OCI-LY7 (cell line): ENCODE data around the gene RAP2B. TPM values are rescaled to one million over a fixed set of nuclear protein-coding genes. Genes with fewer than 3 reads are reported as not detected.

ENCODE experiments used
- BruUV-seq: library from RNA; stranded (reverse); fragments of 400-500 nt; replicated peaks from 2 replicates; lab custom pipeline; 2021; lab: Mats Ljungman, UMichigan
- CTCF ChIA-PET: fragments of 300-600 bp; sonication (Branson Sonifier 250); formaldehyde crosslinking; loops from one replicate; lab custom pipeline; 2022; ENCODE audit warnings: antibody characterized with exemption; ENCODE audit not compliant: unreplicated experiment; lab: Charles Lee
- POLR2A ChIA-PET: fragments of 300-600 bp; sonication (Branson Sonifier 250); formaldehyde crosslinking; loops from one replicate; lab custom pipeline; 2022; ENCODE audit warnings: antibody characterized with exemption; lab: Charles Lee
- DNase-seq: peaks from one replicate; pipeline ENCODE4 v3.0.0-alpha.2; 2015; ENCODE audit warnings: low spot score
- H2AFZ ChIP-seq: fragments of 200-600 bp; sonication (generic), shearing (Covaris generic); 2 replicates; pipeline ENCODE4 v1.6.1; 2014; ENCODE audit warnings: mild to moderate bottlenecking, antibody characterized with exemption, low read length, moderate library complexity
- H3K27ac ChIP-seq: fragments of 200-600 bp; sonication (generic); 2 replicates; pipeline ENCODE4 v1.5.1; 2014; ENCODE audit warnings: mixed run types, low read depth, mild to moderate bottlenecking, moderate library complexity, low read length, inconsistent platforms; ENCODE audit not compliant: poor library complexity, severe bottlenecking
- H3K36me3 ChIP-seq: fragments of 200-600 bp; sonication (generic); 2 replicates; pipeline ENCODE4 v1.6.1; 2014; ENCODE audit warnings: mild to moderate bottlenecking, antibody characterized with exemption, low read length, moderate library complexity, mixed read lengths; ENCODE audit not compliant: insufficient read depth
- H3K4me1 ChIP-seq: fragments of 200-600 bp; sonication (generic); 2 replicates; pipeline ENCODE4 v1.5.1; 2014; ENCODE audit warnings: mild to moderate bottlenecking, low read length; ENCODE audit not compliant: insufficient read depth, poor library complexity, severe bottlenecking
- H3K4me2 ChIP-seq: fragments of 200-600 bp; sonication (generic); 2 replicates; pipeline ENCODE4 v1.6.1; 2014; ENCODE audit warnings: mild to moderate bottlenecking, low read length
- H3K4me3 ChIP-seq: fragments of 200-600 bp; sonication (generic); 2 replicates; pipeline ENCODE4 v1.5.1; 2014; ENCODE audit warnings: mild to moderate bottlenecking, low read depth, low read length; ENCODE audit not compliant: poor library complexity, severe bottlenecking
- H3K79me2 ChIP-seq: fragments of 200-600 bp; sonication (generic); 2 replicates; pipeline ENCODE4 v1.6.1; 2016; ENCODE audit warnings: low read depth, mild to moderate bottlenecking, low read length, moderate library complexity, mixed read lengths; ENCODE audit not compliant: insufficient read depth
- H3K9me2 ChIP-seq: fragments of 200-600 bp; sonication (generic); 2 replicates; pipeline ENCODE4 v1.6.1; 2016; ENCODE audit warnings: mild to moderate bottlenecking, low read length, mixed read lengths; ENCODE audit not compliant: insufficient read depth
- H3K9me3 ChIP-seq: fragments of 200-600 bp; sonication (generic); 2 replicates; pipeline ENCODE4 v1.6.1; 2014; ENCODE audit warnings: mild to moderate bottlenecking, mixed run types, low read length, mixed read lengths
- H4K20me1 ChIP-seq: fragments of 200-600 bp; sonication (generic); 2 replicates; pipeline ENCODE4 v1.6.1; 2014; ENCODE audit warnings: mild to moderate bottlenecking, antibody characterized with exemption, low read length, moderate library complexity, mixed read lengths; ENCODE audit not compliant: insufficient read depth
- EZH2phosphoT487 ChIP-seq: fragments of 200-600 bp; sonication (generic); IDR thresholded peaks from 2 replicates; pipeline ENCODE4 v1.6.1; 2018; ENCODE audit warnings: low read depth, borderline replicate concordance, mild to moderate bottlenecking, mixed run types, antibody characterized with exemption, low read length, moderate library complexity, mixed read lengths
- intact Hi-C: fragments of 100-400 bp; cut with micrococcal nuclease; formaldehyde crosslinking; loops from one replicate; pipeline ENCODE4 v1.10.0; 2022; ENCODE audit not compliant: unreplicated experiment
- total RNA-seq, 2 experiments: library from RNA; depleted of rRNA in 1 of 2; stranded (reverse); fragments of >200 nt in 1 of 2; shearing (Covaris generic) in 1 of 2; gene quantifications; 2 replicates each; pipeline ENCODE4 v1.2.3, GENCODE V29; 2014 to 2022
- TF ChIP-seq, protein P1 (sequence below): fragments of 200-600 bp; sonication (generic); conservative IDR thresholded peaks from 2 replicates; pipeline ENCODE4 v1.5.1; 2014; ENCODE audit warnings: mild to moderate bottlenecking, antibody characterized with exemption, low read length, moderate library complexity, mixed read lengths

The RAP2B gene
- total RNA-seq, 2 experiments from 2014 or later: 11.3 to 15.1 TPM

DNA sequence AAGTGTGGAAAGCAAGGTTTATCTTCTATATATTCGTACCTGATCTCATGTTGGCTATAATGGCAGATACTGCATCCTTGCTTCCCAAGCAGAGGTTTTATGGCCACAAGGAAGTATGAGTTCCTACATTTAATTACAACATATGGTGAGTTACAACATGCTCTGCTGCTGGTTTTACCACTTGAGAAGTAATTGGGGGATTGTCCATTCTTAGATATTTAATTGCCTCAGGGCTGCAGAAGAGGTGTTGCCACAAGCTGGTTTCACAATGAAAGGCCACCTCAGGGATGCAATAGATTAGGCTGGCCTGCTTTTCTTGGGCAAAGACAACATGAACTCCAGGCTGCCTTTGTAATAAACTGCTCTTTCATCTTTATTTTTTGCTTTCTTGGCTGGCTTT, 48.6 kb downstream of the RAP2B start:
- H3K4me2 ChIP-seq: no peak overlapping the region
- CTCF ChIA-PET: no interaction called here

DNA sequence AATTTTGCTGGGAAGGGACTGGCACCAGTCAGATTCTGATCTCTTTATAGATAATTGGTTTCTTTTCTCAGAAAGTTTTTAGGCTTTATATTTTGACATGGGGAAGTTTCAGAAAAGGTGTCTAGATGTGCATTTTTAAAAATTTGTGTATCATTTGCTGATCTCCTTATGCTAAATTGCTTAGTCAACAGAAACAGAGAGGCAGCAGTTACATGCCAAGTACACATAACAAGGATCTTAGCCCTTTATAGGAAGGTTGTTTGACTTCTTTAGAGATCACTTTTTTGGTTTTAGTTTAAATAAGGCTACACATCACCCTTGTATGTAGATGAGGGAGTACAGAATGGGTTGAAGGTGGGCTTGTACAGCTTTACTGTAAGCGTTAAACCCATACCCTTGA, 53.5 kb downstream of the RAP2B start:
- intact Hi-C loops: no loop called here

More for the DNA sequence above, 48.6 kb downstream of the RAP2B start:
- Histone ChIP-seq H2AFZ (no peak overlapping the region), H3K9me3 (no peaks in the 10 kb centered on the region), H3K4me3 (no peak overlapping the region), H3K9me2 (no peaks in the 10 kb centered on the region), H3K4me1 (no peaks in the 10 kb centered on the region), H3K27ac (no peak overlapping the region), H3K36me3 (no peaks in the 10 kb centered on the region), H4K20me1 (no peaks in the 10 kb centered on the region), H3K79me2 (no peaks in the 10 kb centered on the region)
- no TSS peak for BruUV-seq
- POLR2A ChIA-PET: interaction anchor here (0.6 kb wide), 1 partner anchor 245 kb away, joined by 3 read pairs; no protein-coding TSS in a partner anchor
- intact Hi-C loops: no loop called here
- DNase-seq: no peak
- TF ChIP-seq, protein P1, sequence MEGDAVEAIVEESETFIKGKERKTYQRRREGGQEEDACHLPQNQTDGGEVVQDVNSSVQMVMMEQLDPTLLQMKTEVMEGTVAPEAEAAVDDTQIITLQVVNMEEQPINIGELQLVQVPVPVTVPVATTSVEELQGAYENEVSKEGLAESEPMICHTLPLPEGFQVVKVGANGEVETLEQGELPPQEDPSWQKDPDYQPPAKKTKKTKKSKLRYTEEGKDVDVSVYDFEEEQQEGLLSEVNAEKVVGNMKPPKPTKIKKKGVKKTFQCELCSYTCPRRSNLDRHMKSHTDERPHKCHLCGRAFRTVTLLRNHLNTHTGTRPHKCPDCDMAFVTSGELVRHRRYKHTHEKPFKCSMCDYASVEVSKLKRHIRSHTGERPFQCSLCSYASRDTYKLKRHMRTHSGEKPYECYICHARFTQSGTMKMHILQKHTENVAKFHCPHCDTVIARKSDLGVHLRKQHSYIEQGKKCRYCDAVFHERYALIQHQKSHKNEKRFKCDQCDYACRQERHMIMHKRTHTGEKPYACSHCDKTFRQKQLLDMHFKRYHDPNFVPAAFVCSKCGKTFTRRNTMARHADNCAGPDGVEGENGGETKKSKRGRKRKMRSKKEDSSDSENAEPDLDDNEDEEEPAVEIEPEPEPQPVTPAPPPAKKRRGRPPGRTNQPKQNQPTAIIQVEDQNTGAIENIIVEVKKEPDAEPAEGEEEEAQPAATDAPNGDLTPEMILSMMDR: no peak
- no peak for TF ChIP-seq EZH2phosphoT487

DNA sequence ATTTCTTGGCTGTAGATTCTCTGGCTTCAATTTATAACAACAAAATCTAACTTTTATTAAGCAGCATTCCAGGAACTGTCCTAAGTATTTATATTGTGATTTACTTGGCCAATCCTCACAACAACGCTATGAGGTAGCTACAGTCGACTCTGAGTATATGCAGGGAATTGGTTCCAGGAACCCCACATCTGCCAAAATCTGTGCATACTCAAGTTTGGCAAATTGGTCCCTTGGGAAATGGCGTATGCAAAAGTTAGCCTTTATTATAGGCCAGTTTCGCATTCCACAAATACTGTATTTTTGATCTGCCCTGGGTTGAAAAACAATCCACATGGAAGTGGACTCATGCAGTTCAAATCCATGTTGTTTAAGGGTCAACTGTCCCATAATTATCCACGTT, 53.9 kb downstream of the RAP2B start:
- no peak overlapping the region for H3K4me2 ChIP-seq
- no peak overlapping the region for H3K4me3 ChIP-seq
- intact Hi-C loops: no loop called here
- CTCF ChIA-PET: no interaction called here
- no TSS peak for BruUV-seq
- H3K79me2 ChIP-seq: no peaks in the 10 kb centered on the region
- DNase-seq: no peak
- no peaks in the 10 kb centered on the region for H3K9me2 ChIP-seq
- POLR2A ChIA-PET: no interaction called here
- no peak overlapping the region for H3K27ac ChIP-seq
- H2AFZ ChIP-seq: no peak overlapping the region
- H3K9me3 ChIP-seq: no peaks in the 10 kb centered on the region
- no peaks in the 10 kb centered on the region for H3K4me1 ChIP-seq
- H3K36me3 ChIP-seq: no peaks in the 10 kb centered on the region
- no peak for TF ChIP-seq EZH2phosphoT487
- TF ChIP-seq, protein P1: no peak
- H4K20me1 ChIP-seq: no peaks in the 10 kb centered on the region

More for the DNA sequence above, 53.5 kb downstream of the RAP2B start:
- DNase-seq: no peak
- ChIA-PET POLR2A (no interaction called here), CTCF (no interaction called here)
- Histone ChIP-seq H3K4me3 (no peak overlapping the region), H3K27ac (no peak overlapping the region), H4K20me1 (no peaks in the 10 kb centered on the region), H3K9me2 (no peaks in the 10 kb centered on the region), H2AFZ (no peak overlapping the region), H3K4me2 (no peak overlapping the region), H3K79me2 (no peaks in the 10 kb centered on the region), H3K9me3 (no peaks in the 10 kb centered on the region), H3K36me3 (no peaks in the 10 kb centered on the region), H3K4me1 (no peaks in the 10 kb centered on the region)
- TF ChIP-seq, protein P1: no peak
- no peak for TF ChIP-seq EZH2phosphoT487
- BruUV-seq: no TSS peak
